K562 (cell line): Measurements from ENCODE around the gene ACSL5. TPM values are rescaled to one million over a fixed set of nuclear protein-coding genes. Genes with fewer than 3 reads are reported as not detected.

Experiments
- ATAC-seq: fragments of 200-7000 bp; cut with Tn5 transposase; 3 replicates; pipeline ENCODE4 v1.9.1; 2020; ENCODE audit warnings: moderate library complexity
- BruUV-seq: library from RNA; stranded (reverse); fragments of 400-500 nt; replicated peaks from 2 replicates; lab custom pipeline; 2021; lab: Mats Ljungman, UMichigan
- CTCF ChIA-PET: fragments of 300-600 bp; formaldehyde crosslinking; extraction: SDS; loops from one replicate; lab custom pipeline; 2021; ENCODE audit warnings: low intra/inter-chr PET ratio; lab: Yijun Ruan, JAX
- POLR2A ChIA-PET: fragments of 300-600, 350-650 bp; sonication (Branson Sonifier 250); formaldehyde crosslinking; extraction: SDS; loops from one replicate; lab custom pipeline; 2021; ENCODE audit warnings: antibody characterized with exemption, inconsistent platforms; lab: Yijun Ruan, JAX
- DNase-seq, 4 experiments: peaks; one replicate each; pipeline versions ENCODE4 v3.0.0 to v3.0.0-alpha.2; 2011 to 2018; ENCODE audit warnings: low spot score in 3 of 4, mixed read lengths in 3 of 4; ENCODE audit errors: extremely low read depth in 1 of 4
- FAIRE-seq: peaks from 2 replicates; lab custom pipeline; 2011; peaks lifted over from hg19 to GRCh38; lab: Jason Lieb, UNC
- H2AFZ ChIP-seq: 2 replicates; pipeline ENCODE4 v1.6.0; 2011; ENCODE audit warnings: low read depth, low read length, control low read depth, inconsistent platforms
- H3K27ac ChIP-seq: fragments of 200-600 bp; 3 replicates; pipeline ENCODE4 v1.8.0; 2011; ENCODE audit warnings: low read depth, mild to moderate bottlenecking, control low read depth, inconsistent platforms, low read length, moderate library complexity, mixed read lengths; ENCODE audit errors: extremely low read depth
- H3K27me3 ChIP-seq, 2 experiments: fragments of 300-600 bp in 1 of 2; 2 replicates in 1 of 2; 3 replicates in 1 of 2; pipeline versions ENCODE4 v1.6.0 to v1.8.0; 2011; ENCODE audit warnings: inconsistent platforms in 2 of 2, low read length in 2 of 2, mild to moderate bottlenecking in 1 of 2, mixed read lengths in 1 of 2, moderate library complexity in 1 of 2; ENCODE audit not compliant: control insufficient read depth in 2 of 2, insufficient read depth in 2 of 2
- H3K36me3 ChIP-seq: fragments of 300-600 bp; 3 replicates; pipeline ENCODE4 v1.8.0; 2011; ENCODE audit warnings: mild to moderate bottlenecking, low read length, inconsistent platforms; ENCODE audit not compliant: control insufficient read depth, insufficient read depth
- H3K4me1 ChIP-seq, 2 experiments: fragments of 200-600 bp in 1 of 2; replicated peaks in 1 of 2; 2 replicates in 1 of 2; 3 replicates in 1 of 2; pipeline versions ENCODE4 v1.5.1 to v1.8.0; 2011; ENCODE audit warnings: inconsistent platforms in 2 of 2, low read length in 2 of 2, mild to moderate bottlenecking in 1 of 2, mixed read lengths in 1 of 2, moderate library complexity in 1 of 2; ENCODE audit not compliant: control insufficient read depth in 2 of 2, insufficient read depth in 2 of 2
- H3K4me2 ChIP-seq: 2 replicates; pipeline ENCODE4 v1.6.1; 2011; ENCODE audit warnings: low read length, control low read depth, inconsistent platforms, mixed read lengths; ENCODE audit not compliant: insufficient read depth
- H3K4me3 ChIP-seq: fragments of 200-600 bp; sonication (generic), shearing (Covaris generic); 2 replicates; pipeline ENCODE4 v1.5.1; 2016; ENCODE audit warnings: control low read depth, inconsistent platforms
- H3K79me2 ChIP-seq: fragments of 200-600 bp; 3 replicates; pipeline ENCODE4 v1.8.0; 2011; ENCODE audit warnings: low read length, inconsistent platforms; ENCODE audit not compliant: control insufficient read depth, insufficient read depth
- H3K9ac ChIP-seq, 2 experiments: 2 replicates each; pipeline versions ENCODE4 v1.6.0 to v1.6.1; 2011; ENCODE audit warnings: low read depth in 2 of 2, low read length in 2 of 2, control low read depth in 1 of 2, inconsistent platforms in 1 of 2, mild to moderate bottlenecking in 1 of 2, mixed read lengths in 1 of 2; ENCODE audit not compliant: insufficient read depth in 1 of 2
- H3K9me1 ChIP-seq: one replicate; pipeline ENCODE4 v1.6.0; 2011; ENCODE audit warnings: inconsistent platforms, mild to moderate bottlenecking, low read length, moderate library complexity; ENCODE audit not compliant: control insufficient read depth, insufficient read depth
- H3K9me3 ChIP-seq: replicated peaks from 2 replicates; pipeline ENCODE4 v1.5.1; 2011; ENCODE audit warnings: low read depth, low read length, inconsistent platforms; ENCODE audit not compliant: control insufficient read depth, insufficient read depth
- H4K20me1 ChIP-seq: replicated peaks from 2 replicates; pipeline ENCODE4 v1.6.1; 2011; ENCODE audit warnings: low read length, inconsistent platforms, mixed read lengths; ENCODE audit not compliant: control insufficient read depth, insufficient read depth
- CBFB ChIP-seq: sonication (generic); formaldehyde crosslinking; IDR thresholded peaks from 2 replicates; pipeline ENCODE4 v1.4.0; 2020; ENCODE audit warnings: mild to moderate bottlenecking, missing genetic modification reagents
- E2F5 ChIP-seq: sonication (generic); formaldehyde crosslinking; IDR thresholded peaks from 2 replicates; pipeline ENCODE4 v1.8.0; 2022; ENCODE audit warnings: mild to moderate bottlenecking, missing genetic modification reagents
- ELF1 ChIP-seq: fragments of 200-800 bp; sonication (Bioruptor generic); IDR thresholded peaks from 2 replicates; pipeline ENCODE4 v1.6.1; 2016; ENCODE audit warnings: missing genetic modification characterization, missing compliant biosample characterization
- ELK3 ChIP-seq: fragments of 450-650 bp; formaldehyde crosslinking; IDR thresholded peaks from 2 replicates; pipeline ENCODE4 v1.4.0; 2020; ENCODE audit warnings: mild to moderate bottlenecking
- EP300 ChIP-seq: IDR thresholded peaks from 2 replicates; pipeline ENCODE4 v1.6.1; 2012; ENCODE audit warnings: low read length, improper control_type of control experiment
- ESRRA ChIP-seq: fragments of 450-650 bp; IDR thresholded peaks from 2 replicates; pipeline ENCODE4 v1.6.1; 2014; ENCODE audit warnings: low read depth, mild to moderate bottlenecking, moderate library complexity, borderline replicate concordance
- HSF4 ChIP-seq: fragments of 250-450 bp; sonication (Bioruptor Pico); IDR thresholded peaks from 2 replicates; pipeline ENCODE4 v2.1.2; 2022; ENCODE audit warnings: mild to moderate bottlenecking, moderate library complexity, borderline replicate concordance
- ID3 ChIP-seq, 2 experiments: fragments of 250-450 bp in 1 of 2; fragments of 450-650 bp in 1 of 2; sonication (Bioruptor Pico) in 1 of 2; IDR thresholded peaks; 2 replicates each; pipeline versions ENCODE4 v1.6.1 to v1.8.0; 2016 to 2021; ENCODE audit warnings: mild to moderate bottlenecking in 2 of 2, moderate library complexity in 2 of 2, missing compliant biosample characterization in 1 of 2, missing genetic modification characterization in 1 of 2
- ILF3 ChIP-seq: fragments of 450-650 bp; IDR thresholded peaks from 2 replicates; pipeline ENCODE4 v1.6.1; 2018; ENCODE audit warnings: antibody characterized with exemption, mild to moderate bottlenecking, moderate library complexity, borderline replicate concordance
- MAFG ChIP-seq: fragments of 450-650 bp; conservative IDR thresholded peaks from 2 replicates; pipeline ENCODE4 v1.6.1; 2016; ENCODE audit warnings: missing genetic modification characterization, missing compliant biosample characterization
- MBD2 ChIP-seq: sonication (generic); IDR thresholded peaks from 2 replicates; pipeline ENCODE4 v1.6.1; 2016; ENCODE audit warnings: low read depth, borderline replicate concordance
- NFE2 ChIP-seq: IDR thresholded peaks from 2 replicates; pipeline ENCODE4 v1.6.1; 2014; ENCODE audit warnings: antibody characterized with exemption, low read depth
- NR2C2 ChIP-seq, 2 experiments: fragments of 200-800 bp in 1 of 2; sonication (Bioruptor generic) in 1 of 2; sonication (generic) in 1 of 2; formaldehyde crosslinking in 1 of 2; IDR thresholded peaks; 2 replicates each; pipeline versions ENCODE4 v1.6.1 to v1.8.0; 2016 to 2022; ENCODE audit warnings: mild to moderate bottlenecking in 1 of 2, missing compliant biosample characterization in 1 of 2, missing genetic modification characterization in 1 of 2, missing genetic modification reagents in 1 of 2
- NUFIP1 ChIP-seq: fragments of 450-650 bp; IDR thresholded peaks from 2 replicates; pipeline ENCODE4 v1.6.1; 2018; ENCODE audit not compliant: partially characterized antibody
- RBM22 ChIP-seq: fragments of 200-400 bp; formaldehyde crosslinking; IDR thresholded peaks from 2 replicates; pipeline ENCODE4 v1.6.1; 2018; ENCODE audit warnings: low read length, low read depth; ENCODE audit not compliant: poor library complexity, severe bottlenecking
- SREBF1 ChIP-seq: fragments of 150-350 bp; IDR thresholded peaks from 2 replicates; pipeline ENCODE4 v1.6.1; 2014; ENCODE audit warnings: antibody characterized with exemption, low read depth, low read length, borderline replicate concordance
- SRSF1 ChIP-seq: fragments of 200-400 bp; formaldehyde crosslinking; IDR thresholded peaks from 2 replicates; pipeline ENCODE4 v1.6.1; 2017; ENCODE audit warnings: mild to moderate bottlenecking, low read depth, low read length, moderate library complexity
- VEZF1 ChIP-seq: fragments of 200-800 bp; sonication (Bioruptor generic); IDR thresholded peaks from 2 replicates; pipeline ENCODE4 v1.6.1; 2017; ENCODE audit warnings: missing genetic modification characterization, missing compliant biosample characterization
- WGBS: fragments of 100-300 bp; shearing (Covaris generic); methylation state at CpG from one replicate; pipeline ENCODE4 v1.1.6; 2016; ENCODE audit warnings: low coverage, mixed read lengths; ENCODE audit not compliant: insufficient coverage; ENCODE audit errors: missing lambda C conversion rate; 5-methylcytosine and 5-hydroxymethylcytosine counted together
- in situ Hi-C: fragments of 300-500 bp; cut with MboI; formaldehyde crosslinking; loops from 4 replicates; pipeline ENCODE4 v1.15.0; 2018; ENCODE audit warnings: inconsistent platforms, mixed read lengths
- intact Hi-C: fragments of 100-400 bp; cut with micrococcal nuclease; formaldehyde crosslinking; loops from 2 replicates; pipeline ENCODE4 v1.14.2; 2022
- polyA plus RNA-seq, 8 experiments: library from polyadenylated mRNA; depleted of rRNA in 4 of 8; stranded (reverse) in 5 of 8; unstranded in 3 of 8; fragments of >200 nt; fragmentation: Nextera tagmentation in 2 of 8; fragmentation: Illumina TruSeq in 1 of 8; extraction: Ambion mirVana in 2 of 8; extraction: Trizol in 1 of 8; gene quantifications; 2 replicates each; pipeline versions ENCODE4 v1.2.1 to v1.2.3, GENCODE V29; 2011 to 2014; ENCODE audit warnings: inconsistent platforms in 1 of 8, missing spikeins in 1 of 8
- total RNA-seq, 7 experiments: library from RNA; depleted of rRNA in 6 of 7; stranded (reverse); fragments of >200 nt in 6 of 7; fragmentation: Illumina TruSeq in 2 of 7; extraction: Trizol in 2 of 7; gene quantifications; 2 replicates each; pipeline versions ENCODE4 v1.2.1 to v1.2.3, GENCODE V29; 2011 to 2021; ENCODE audit warnings: low replicate concordance in 1 of 7

ACSL5 gene
- total and polyA plus RNA-seq, 9 of the 15 experiments (the other 6 are each of a cell fraction or from before 2014, with no cell fraction given): 0.19 to 1.4 (median 0.55) TPM

- DNase-seq (no peak), ATAC-seq (no peak), FAIRE-seq (no peak)
- Histone ChIP-seq H3K9me1 (no peaks in the 10 kb centered on the region), H3K9me3 (no peaks in the 10 kb centered on the region), H2AFZ (0 out of 2 replicates have a peak overlapping the region, but pooled peaks have one; percentile 31), H3K9ac (no peak overlapping the region), H3K4me3 (no peak overlapping the region), H4K20me1 (no peaks in the 10 kb centered on the region), H3K36me3 (no peaks in the 10 kb centered on the region), H3K27me3 (peaks cover 0 to 3% of the 10 kb centered on the region in 2 experiments; a peak in 2 of 5 replicates), H3K4me1 (peaks cover 0 to 10% of the 10 kb centered on the region in 2 experiments; a peak in 2 of 5 replicates), H3K79me2 (no peaks in the 10 kb centered on the region), H3K27ac (no peak overlapping the region), H3K4me2 (no peak overlapping the region)
- 0% methylated on average over 5 of the region's 5 CpGs for WGBS
- in situ Hi-C loops (no loop called here), intact Hi-C loops (no loop called here)
- CTCF ChIA-PET: no interaction called here
- POLR2A ChIA-PET: interaction anchor here (0.6 kb wide), 1 partner anchor 740 kb away, joined by 3 read pairs; no protein-coding TSS in a partner anchor
- no TSS peak for BruUV-seq
- no peak for TF ChIP-seq MAFG (tag)
- no peak for TF ChIP-seq SRSF1
- no peak for TF ChIP-seq CBFB (CRISPR knock-in tag)
- no peak for TF ChIP-seq SREBF1
- no peak for TF ChIP-seq ID3 (CRISPR knock-in tag; IDR thresholded peaks at IDR 0.05)
- no peak for TF ChIP-seq ID3 (tag; IDR thresholded peaks at IDR 0.05)
- no peak for TF ChIP-seq NUFIP1
- no peak for TF ChIP-seq E2F5
- TF ChIP-seq ELK3 (CRISPR knock-in tag): no peak
- peak; percentile 84 for TF ChIP-seq ESRRA
- no peak for TF ChIP-seq HSF4 (CRISPR knock-in tag)
- TF ChIP-seq MBD2: no peak
- no peak for TF ChIP-seq RBM22
- TF ChIP-seq ELF1 (tag): peak; percentile 68
- TF ChIP-seq VEZF1 (CRISPR knock-in tag): no peak
- peak; percentile 49; the same call in 1 of the 2 replicates for TF ChIP-seq NFE2
- TF ChIP-seq ILF3: no peak
- TF ChIP-seq EP300: no peak
- TF ChIP-seq NR2C2 (CRISPR knock-in tag; IDR thresholded peaks at IDR 0.05): no peak
- no peak for TF ChIP-seq NR2C2 (tag; IDR thresholded peaks at IDR 0.05)
Observed at GRCh38 chr10:112335111-112335867, 38.6 kb upstream of the ACSL5 start.
